H1 (cell line): ENCODE data around the gene GABRE. TPM values are rescaled to one million over a fixed set of nuclear protein-coding genes. Genes with fewer than 3 reads are reported as not detected.

Experiments used
- CTCF ChIA-PET: fragments of 300-600 bp; sonication (Branson Sonifier 250); formaldehyde crosslinking; loops from one replicate; lab custom pipeline; 2021; ENCODE audit not compliant: partially characterized antibody; lab: Charles Lee
- POLR2A ChIA-PET: fragments of 300-600 bp; sonication (Branson Sonifier 250); formaldehyde crosslinking; loops from one replicate; lab custom pipeline; 2021; ENCODE audit warnings: inconsistent platforms; ENCODE audit not compliant: partially characterized antibody; lab: Charles Lee
- DNase-seq, 2 experiments: peaks; one replicate each; pipeline versions ENCODE4 v3.0.0 to v3.0.0-alpha.2; 2010 to 2022; ENCODE audit warnings: low spot score in 2 of 2, low read depth in 1 of 2, mixed read lengths in 1 of 2
- FAIRE-seq: peaks from 2 replicates; lab custom pipeline; 2011; peaks lifted over from hg19 to GRCh38; lab: Jason Lieb, UNC
- H2AFZ ChIP-seq: 2 replicates; pipeline ENCODE4 v1.8.1; 2012; ENCODE audit warnings: low read length, inconsistent platforms
- H2AK5ac ChIP-seq: 2 replicates; pipeline ENCODE4 v1.6.1; 2013; ENCODE audit warnings: low read depth, low read length
- H2BK120ac ChIP-seq: replicated peaks from 2 replicates; pipeline ENCODE3; 2013; ENCODE audit warnings: low read depth, low read length, inconsistent platforms
- H2BK12ac ChIP-seq: 2 replicates; pipeline ENCODE4 v1.6.1; 2013; ENCODE audit warnings: low read depth, low read length
- H2BK15ac ChIP-seq: 2 replicates; pipeline ENCODE4 v1.6.1; 2013; ENCODE audit warnings: low read length
- H2BK20ac ChIP-seq: 2 replicates; pipeline ENCODE4 v1.6.1; 2013; ENCODE audit warnings: low read length
- H2BK5ac ChIP-seq: 2 replicates; pipeline ENCODE4 v1.6.1; 2013; ENCODE audit warnings: low read depth, low read length
- H3K14ac ChIP-seq: 2 replicates; pipeline ENCODE4 v1.6.1; 2013; ENCODE audit warnings: inconsistent platforms; ENCODE audit not compliant: insufficient read length
- H3K18ac ChIP-seq: 2 replicates; pipeline ENCODE4 v1.6.1; 2013; ENCODE audit warnings: low read length; ENCODE audit errors: extremely low read depth
- H3K23ac ChIP-seq: 2 replicates; pipeline ENCODE4 v1.6.1; 2013; ENCODE audit warnings: inconsistent platforms; ENCODE audit not compliant: insufficient read length
- H3K23me2 ChIP-seq: 2 replicates; pipeline ENCODE4 v1.6.1; 2013; ENCODE audit warnings: low read depth, low read length
- H3K27ac ChIP-seq: 2 replicates; pipeline ENCODE4 v1.6.1; 2011; ENCODE audit warnings: low read depth, low read length, inconsistent platforms
- H3K27me3 ChIP-seq, 4 experiments: replicated peaks in 1 of 4; 1 replicate in 1 of 4; 2 replicates in 3 of 4; pipeline versions ENCODE4 v1.6.1 to v1.8.1; 2011 to 2013; ENCODE audit warnings: low read length in 3 of 4, mild to moderate bottlenecking in 3 of 4, inconsistent platforms in 2 of 4, mixed read lengths in 2 of 4, moderate library complexity in 1 of 4; ENCODE audit not compliant: control insufficient read depth in 3 of 4, insufficient read depth in 3 of 4; ENCODE audit errors: extremely low read depth in 1 of 4
- H3K36me3 ChIP-seq, 4 experiments: 2 replicates each; pipeline versions ENCODE4 v1.6.1 to v1.8.1; 2011 to 2013; ENCODE audit warnings: mild to moderate bottlenecking in 4 of 4, low read length in 3 of 4, moderate library complexity in 2 of 4, control low read depth in 1 of 4, inconsistent platforms in 1 of 4; ENCODE audit not compliant: insufficient read depth in 4 of 4, control insufficient read depth in 2 of 4
- H3K4ac ChIP-seq: replicated peaks from 2 replicates; pipeline ENCODE3; 2013; ENCODE audit warnings: low read length, low read depth, mixed read lengths, inconsistent platforms; ENCODE audit not compliant: insufficient read length
- H3K4me1 ChIP-seq, 4 experiments: replicated peaks in 1 of 4; 1 replicate in 1 of 4; 2 replicates in 3 of 4; pipeline versions ENCODE4 v1.6.1 to v1.8.1; 2011 to 2013; ENCODE audit warnings: low read length in 3 of 4, inconsistent platforms in 2 of 4, mixed read lengths in 1 of 4; ENCODE audit not compliant: insufficient read depth in 4 of 4, control insufficient read depth in 3 of 4
- H3K4me2 ChIP-seq, 2 experiments: 2 replicates each; pipeline versions ENCODE4 v1.6.1 to v1.8.1; 2011 to 2013; ENCODE audit warnings: low read depth in 2 of 2, low read length in 2 of 2, control low read depth in 1 of 2, inconsistent platforms in 1 of 2, mild to moderate bottlenecking in 1 of 2; ENCODE audit not compliant: insufficient read depth in 1 of 2
- H3K4me3 ChIP-seq, 4 experiments: fragments of 200-600, 300-600 bp in 1 of 4; sonication (generic), shearing (Covaris generic), sonication (Bioruptor Twin) in 1 of 4; 2 replicates each; pipeline versions ENCODE4 v1.5.1 to v1.8.1; 2011 to 2016; ENCODE audit warnings: low read length in 4 of 4, low read depth in 3 of 4, control low read depth in 2 of 4, inconsistent platforms in 2 of 4, mild to moderate bottlenecking in 2 of 4, mixed read lengths in 1 of 4, moderate library complexity in 1 of 4; ENCODE audit not compliant: insufficient read depth in 2 of 4; ENCODE audit errors: extremely low read depth in 1 of 4
- H3K56ac ChIP-seq: replicated peaks from 2 replicates; pipeline ENCODE3; 2013; ENCODE audit warnings: low read depth, mild to moderate bottlenecking, mixed read lengths, low read length, inconsistent platforms; ENCODE audit not compliant: insufficient read length
- H3K79me1 ChIP-seq: 2 replicates; pipeline ENCODE4 v1.6.1; 2013; ENCODE audit warnings: low read depth, low read length, control low read depth
- H3K79me2 ChIP-seq, 2 experiments: 2 replicates each; pipeline versions ENCODE4 v1.6.1 to v1.8.1; 2012 to 2013; ENCODE audit warnings: low read length in 2 of 2, mild to moderate bottlenecking in 2 of 2, inconsistent platforms in 1 of 2; ENCODE audit not compliant: insufficient read depth in 2 of 2, control insufficient read depth in 1 of 2
- H3K9ac ChIP-seq, 4 experiments: replicated peaks in 1 of 4; 1 replicate in 1 of 4; 2 replicates in 3 of 4; pipeline versions ENCODE4 v1.6.1 to v1.8.1; 2011 to 2013; ENCODE audit warnings: low read depth in 3 of 4, low read length in 3 of 4, control low read depth in 2 of 4, mild to moderate bottlenecking in 2 of 4, moderate library complexity in 2 of 4, inconsistent platforms in 1 of 4; ENCODE audit errors: extremely low read depth in 1 of 4
- H3K9me3 ChIP-seq, 2 experiments: 2 replicates each; pipeline versions ENCODE4 v1.6.1 to v1.8.1; 2012 to 2013; ENCODE audit warnings: mild to moderate bottlenecking in 2 of 2, moderate library complexity in 2 of 2, control low read depth in 1 of 2, inconsistent platforms in 1 of 2, low read depth in 1 of 2, low read length in 1 of 2, mixed read lengths in 1 of 2; ENCODE audit not compliant: insufficient read depth in 2 of 2
- H4K20me1 ChIP-seq, 2 experiments: replicated peaks in 1 of 2; 2 replicates each; pipeline versions ENCODE3 to v1.8.1; 2011 to 2013; ENCODE audit warnings: inconsistent platforms in 2 of 2, low read length in 2 of 2, mild to moderate bottlenecking in 1 of 2; ENCODE audit not compliant: insufficient read depth in 2 of 2, control insufficient read depth in 1 of 2
- H4K5ac ChIP-seq: 2 replicates; pipeline ENCODE4 v1.6.1; 2013; ENCODE audit warnings: low read length, low read depth, mixed read lengths, inconsistent platforms; ENCODE audit not compliant: insufficient read length
- H4K8ac ChIP-seq: 2 replicates; pipeline ENCODE4 v1.8.0; 2013; ENCODE audit warnings: mild to moderate bottlenecking, moderate library complexity, low read length, inconsistent platforms; ENCODE audit not compliant: insufficient read depth; ENCODE audit errors: extremely low read depth
- H4K91ac ChIP-seq: replicated peaks from 2 replicates; pipeline ENCODE3; 2013; ENCODE audit warnings: low read length, mixed read lengths, inconsistent platforms; ENCODE audit not compliant: insufficient read length
- POU5F1 ChIP-seq: IDR thresholded peaks from 2 replicates; pipeline ENCODE4 v1.6.1; 2011; ENCODE audit warnings: low read depth, mild to moderate bottlenecking, low read length, moderate library complexity
- SIX5 ChIP-seq: IDR thresholded peaks from 2 replicates; pipeline ENCODE4 v1.6.1; 2011; ENCODE audit warnings: mild to moderate bottlenecking, low read depth, low read length
- SP1 ChIP-seq: IDR thresholded peaks from 2 replicates; pipeline ENCODE4 v1.6.1; 2011; ENCODE audit warnings: low read depth, low read length
- SRF ChIP-seq: IDR thresholded peaks from 2 replicates; pipeline ENCODE4 v1.6.1; 2011; ENCODE audit warnings: mild to moderate bottlenecking, low read depth, low read length, moderate library complexity
- TAF1 ChIP-seq: IDR thresholded peaks from 2 replicates; pipeline ENCODE4 v1.6.1; 2011; ENCODE audit warnings: mild to moderate bottlenecking, low read depth, low read length
- TCF12 ChIP-seq: IDR thresholded peaks from 2 replicates; pipeline ENCODE4 v1.6.1; 2011; ENCODE audit warnings: low read depth, mild to moderate bottlenecking, low read length
- YY1 ChIP-seq: IDR thresholded peaks from 2 replicates; pipeline ENCODE4 v1.6.1; 2011; ENCODE audit warnings: low read depth, mild to moderate bottlenecking, low read length
- ZNF274 ChIP-seq: IDR thresholded peaks from 2 replicates; pipeline ENCODE4 v1.7.0; 2012; ENCODE audit warnings: low read length, borderline replicate concordance; ENCODE audit errors: extremely low read depth
- WGBS, 2 experiments: shearing (Covaris generic) in 1 of 2; methylation state at CpG; one replicate each; pipeline versions ENCODE4 v1.1.6 to v1.1.7; 2013 to 2015; ENCODE audit warnings: low lambda C conversion rate in 2 of 2, mixed read lengths in 2 of 2, inconsistent platforms in 1 of 2, low coverage in 1 of 2, missing lambda C conversion rate in 1 of 2; ENCODE audit not compliant: insufficient replicate concordance in 2 of 2, insufficient coverage in 1 of 2, insufficient read length in 1 of 2; ENCODE audit errors: extremely low coverage in 1 of 2, missing lambda C conversion rate in 1 of 2; 5-methylcytosine and 5-hydroxymethylcytosine counted together
- polyA plus RNA-seq, 7 experiments: library from polyadenylated mRNA; depleted of rRNA in 3 of 7; stranded (reverse) in 5 of 7; unstranded in 2 of 7; fragments of >200 nt in 5 of 7; fragments of 200-250 nt in 2 of 7; gene quantifications; 1 replicate in 5 of 7; 2 replicates in 1 of 7; 4 replicates in 1 of 7; pipeline versions ENCODE4 v1.2.1 to v1.2.3, GENCODE V29; 2011 to 2013; ENCODE audit warnings: missing spikeins in 2 of 7, mixed read lengths in 2 of 7
- total RNA-seq: library from RNA; stranded (reverse); fragmentation: NEBNext Ultra II Directional; extraction: Animal tissue kit (Norgen Biotek cat#: 25700); gene quantifications from 2 replicates; pipeline ENCODE4 v1.2.1, GENCODE V29; 2021

Gene GABRE
- total and polyA plus RNA-seq, 2 of the 8 experiments (the other 6 are each of a cell fraction or from before 2014, with no cell fraction given) = 5.5 to 7.0 TPM

GRCh38 chrX:151984902-151985301 is 10.4 kb upstream of the GABRE start:
- 81% methylated on average over 3 of the region's 4 CpGs; no CpG with 5 or more reads in 1 of the 2 experiments for WGBS, 2 experiments
- Histone ChIP-seq H3K9ac (no peak overlapping the region), H4K20me1 (no peaks in the 10 kb centered on the region), H2BK15ac (no peak overlapping the region), H3K9me3 (no peaks in the 10 kb centered on the region), H2AK5ac (no peak overlapping the region), H3K4me2 (no peak overlapping the region), H3K23ac (no peak overlapping the region), H3K18ac (no peak overlapping the region), H2BK5ac (no peak overlapping the region), H3K56ac (no peak overlapping the region), H3K27me3 (no peaks in the 10 kb centered on the region), H4K5ac (no peak overlapping the region), H3K36me3 (no peaks in the 10 kb centered on the region), H3K23me2 (no peaks in the 10 kb centered on the region), H3K14ac (no peak overlapping the region), H3K4me1 (no peaks in the 10 kb centered on the region), H3K4ac (no peak overlapping the region), H3K79me1 (no peaks in the 10 kb centered on the region), H3K4me3 (no peak overlapping the region), H3K27ac (no peak overlapping the region), H3K79me2 (no peaks in the 10 kb centered on the region), H2AFZ (no peak overlapping the region), H4K91ac (no peak overlapping the region), H2BK12ac (no peak overlapping the region), H2BK20ac (no peak overlapping the region), H2BK120ac (no peak overlapping the region), H4K8ac (no peak overlapping the region)
- TF ChIP-seq TCF12 (no peak), SIX5 (no peak), SRF (no peak), YY1 (no peak), ZNF274 (no peak), TAF1 (no peak), SP1 (no peak), POU5F1 (no peak)
- DNase-seq (no peak), FAIRE-seq (no peak)
- ChIA-PET POLR2A (no interaction called here), CTCF (interaction anchor here (1.0 to 1.1 kb wide), 2 partner anchors 10 to 15 kb away, joined by 3 read pairs; no protein-coding TSS in a partner anchor)
